NCI-H2227 (cell line): ENCODE measurements around the gene KCNG2.
"Not testable (repeated sequence)": the region's sequence is repeated elsewhere in the genome, so short reads cannot be mapped to it uniquely, and the experiment has no call there.

Source experiments
- DNase-seq: peaks from one replicate; lab custom pipeline; 2025; ENCODE audit not compliant: unreplicated experiment; lab: John Stamatoyannopoulos, UW

Gene KCNG2

DNA sequence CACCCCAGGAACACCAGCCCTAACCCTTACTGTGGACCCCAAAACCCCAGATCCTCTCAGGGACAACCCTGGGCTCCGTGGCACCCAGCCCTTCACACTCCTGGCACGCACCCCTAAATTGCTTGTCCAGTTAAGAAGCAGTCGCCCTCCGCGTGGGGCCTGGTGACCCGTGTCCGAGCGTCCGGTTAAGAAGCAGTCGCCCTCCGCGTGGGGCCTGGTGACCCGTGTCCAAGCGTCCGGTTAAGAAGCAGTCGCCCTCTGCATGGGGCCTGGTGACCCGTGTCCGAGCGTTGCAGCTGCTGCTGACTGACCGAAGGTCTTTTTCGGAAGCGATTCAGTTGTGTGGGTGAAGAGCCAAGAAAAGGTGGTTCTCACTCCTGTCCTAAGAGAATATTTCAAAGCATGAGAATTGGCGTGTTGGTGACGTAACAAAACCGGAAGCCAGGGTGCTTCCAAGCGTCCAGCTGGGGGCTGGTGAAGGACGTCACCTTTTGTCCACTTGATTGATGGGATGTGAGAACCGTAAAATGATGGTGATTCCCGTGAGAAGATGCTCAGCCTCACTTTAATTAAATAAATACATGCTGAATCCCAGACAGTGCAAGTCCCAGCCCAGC is 70.5 kb downstream of the KCNG2 start:
- DNase-seq = no peak

DNA sequence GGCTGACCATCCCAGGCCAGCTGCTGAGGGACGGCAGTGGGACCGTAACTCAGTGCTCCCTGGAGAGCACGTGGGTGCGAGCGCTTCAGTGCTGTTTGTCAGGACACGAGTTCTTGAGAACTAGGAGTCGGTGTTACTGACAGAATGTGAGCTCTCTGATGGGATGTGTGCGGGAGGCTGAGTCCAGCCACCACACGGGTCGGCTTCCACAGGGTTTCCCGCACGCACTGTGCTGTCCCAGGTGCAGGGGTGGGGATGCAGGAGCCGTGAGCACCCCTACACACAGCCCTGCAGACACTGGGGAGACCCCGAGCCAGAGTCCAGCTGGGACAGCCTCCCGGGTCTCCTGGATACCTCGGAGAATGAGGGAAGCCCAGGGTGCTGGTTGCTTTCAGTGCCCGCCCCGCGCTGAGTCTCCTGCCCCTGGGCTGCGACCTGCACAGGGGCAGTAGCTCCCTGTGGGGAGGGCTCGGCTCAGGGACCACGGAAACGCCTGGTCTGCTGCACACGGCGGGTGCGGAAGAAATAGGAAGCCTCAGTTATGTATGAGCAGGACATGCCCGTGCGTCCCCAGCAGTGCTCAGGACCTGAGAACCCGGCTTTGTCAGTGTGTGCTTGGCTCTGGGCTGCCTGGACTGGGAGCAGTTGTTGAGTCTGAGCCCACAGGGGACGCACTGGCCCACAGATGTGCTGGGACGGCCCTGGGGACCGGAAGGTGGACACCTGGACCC is 71.2 kb downstream of the KCNG2 start:
- DNase-seq = no peak

- DNase-seq = no peak
These were observed 72.0 kb downstream of the KCNG2 start for GRCh38 chr18:79869591-79870300.

DNA sequence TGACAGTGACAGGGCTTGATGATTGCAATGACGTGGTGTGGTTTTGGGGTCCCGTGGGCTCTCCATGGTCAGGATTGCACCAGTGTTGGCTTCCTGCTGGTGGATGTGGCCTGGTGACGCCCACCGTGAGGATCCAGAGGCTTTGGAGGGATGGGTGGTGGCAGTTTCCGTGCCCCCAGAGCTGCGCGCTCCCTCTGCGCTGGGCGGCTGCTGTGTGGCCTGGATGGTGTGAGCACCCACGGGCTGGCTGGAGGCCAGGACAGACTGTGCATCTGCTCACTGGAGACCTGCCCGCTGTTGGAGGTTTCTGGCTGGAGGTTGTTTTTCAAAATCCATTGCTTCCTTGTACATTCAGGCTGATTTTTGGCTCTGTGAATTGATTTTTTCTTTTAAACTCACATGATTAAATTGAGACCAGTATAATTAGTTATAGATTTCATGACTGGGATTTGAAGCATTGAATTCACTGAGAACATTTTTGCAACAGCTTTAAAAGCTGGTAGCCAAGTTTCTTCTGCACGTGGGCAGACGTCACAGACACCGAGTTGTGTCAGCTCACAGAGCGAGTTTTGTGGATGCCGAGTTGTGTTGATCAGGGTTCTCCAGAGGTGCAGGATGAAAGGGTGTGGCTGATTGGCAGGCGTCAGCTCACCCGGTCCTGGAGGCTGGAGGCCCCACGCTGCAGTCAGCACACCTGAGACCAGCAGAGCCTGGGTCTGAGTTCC is 72.7 kb downstream of the KCNG2 start:
- DNase-seq = no peak

DNA sequence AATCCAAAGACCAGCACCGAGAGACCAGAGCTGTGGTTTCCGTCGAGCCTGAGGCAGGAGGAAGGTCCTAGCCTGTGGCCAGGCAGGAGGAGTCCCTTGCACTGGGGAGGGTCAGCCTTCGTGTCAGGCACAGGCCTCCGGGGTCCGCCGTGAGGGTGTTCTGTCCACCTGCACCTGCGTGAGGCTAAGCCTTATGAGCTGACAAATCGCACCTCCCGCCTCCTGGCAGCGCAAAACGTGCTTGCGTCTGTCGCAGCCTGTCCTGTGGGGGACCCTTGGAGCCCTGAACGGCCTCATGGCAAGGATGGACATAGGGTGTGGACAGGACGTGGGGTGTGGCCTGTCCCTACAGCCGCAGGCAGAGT is 73.3 kb downstream of the KCNG2 start:
- DNase-seq = no peak

DNA sequence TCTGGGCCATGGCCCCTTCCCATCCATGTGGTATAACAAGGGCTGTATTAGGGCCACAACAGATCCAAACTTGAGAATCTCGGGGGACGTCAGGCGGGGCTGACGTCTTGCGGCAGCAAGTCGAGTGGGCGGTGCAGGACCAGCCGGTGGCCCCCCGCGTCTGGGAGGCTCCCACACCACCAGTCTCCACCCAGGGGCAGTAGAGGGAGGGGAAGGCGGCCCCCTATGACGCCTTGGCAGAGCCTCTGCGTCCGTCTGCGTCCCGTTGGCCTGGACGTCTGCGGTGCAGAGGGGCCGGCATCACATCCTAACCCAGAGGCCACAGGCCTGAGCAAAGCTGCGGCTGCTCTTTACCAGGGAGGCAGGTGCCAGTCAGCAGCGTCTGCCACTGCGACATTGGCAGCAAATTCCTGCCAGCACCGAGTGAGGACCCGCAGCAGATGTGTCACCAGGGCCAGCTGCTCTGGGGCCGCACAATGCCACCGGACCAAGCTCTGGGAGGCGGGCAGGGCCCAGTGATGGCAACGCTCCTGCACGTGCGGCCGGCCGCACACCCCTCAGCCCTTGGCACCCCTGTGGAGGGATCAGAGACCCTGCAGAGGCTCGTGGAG is 73.8 kb downstream of the KCNG2 start:
- DNase-seq = no peak

DNA sequence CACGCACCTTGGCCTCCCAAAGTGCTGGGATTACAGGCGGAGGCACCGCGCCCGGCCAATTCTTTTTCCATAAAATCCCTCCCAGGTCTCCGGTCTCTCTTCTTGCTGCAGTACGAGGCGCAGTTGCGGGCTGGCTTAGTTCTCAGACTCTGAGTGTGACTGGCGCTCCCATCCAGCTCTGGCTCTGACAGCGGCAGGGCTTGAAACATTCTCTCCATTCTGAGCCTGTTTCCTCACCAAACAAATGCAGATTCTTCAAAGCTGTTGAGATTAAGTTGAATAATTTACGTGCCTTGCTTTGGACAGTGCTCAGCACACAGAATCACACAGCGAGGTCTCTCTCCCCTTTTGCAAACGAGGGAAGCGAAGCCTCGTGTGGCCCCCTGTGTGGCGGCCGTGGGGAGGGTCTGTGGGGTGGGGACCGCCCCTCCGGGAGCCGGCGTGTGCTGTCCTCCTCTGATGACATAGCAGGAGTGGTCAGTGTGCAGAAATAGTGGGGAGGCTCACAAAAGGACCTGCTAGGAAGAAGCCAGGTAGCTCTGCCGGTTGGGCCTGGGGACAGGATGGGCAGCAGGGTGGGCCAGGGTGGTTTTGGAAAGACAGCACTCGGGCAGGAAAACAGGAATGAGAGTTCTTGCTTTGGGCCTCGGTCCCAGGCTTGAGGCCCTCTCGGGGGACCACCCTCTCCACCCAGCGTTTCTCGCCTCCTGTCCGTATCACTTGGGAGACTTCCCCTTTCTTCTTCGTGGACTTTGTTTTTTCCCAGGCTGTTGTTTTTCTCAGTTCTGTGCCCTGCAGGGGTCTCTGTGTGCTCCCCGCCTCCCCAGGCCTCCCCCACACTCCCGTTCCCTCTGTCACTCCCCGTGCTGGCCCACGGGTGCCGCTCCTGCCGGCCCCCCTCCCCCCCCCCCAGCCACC is 75.0 kb downstream of the KCNG2 start:
- no peak for DNase-seq

DNA sequence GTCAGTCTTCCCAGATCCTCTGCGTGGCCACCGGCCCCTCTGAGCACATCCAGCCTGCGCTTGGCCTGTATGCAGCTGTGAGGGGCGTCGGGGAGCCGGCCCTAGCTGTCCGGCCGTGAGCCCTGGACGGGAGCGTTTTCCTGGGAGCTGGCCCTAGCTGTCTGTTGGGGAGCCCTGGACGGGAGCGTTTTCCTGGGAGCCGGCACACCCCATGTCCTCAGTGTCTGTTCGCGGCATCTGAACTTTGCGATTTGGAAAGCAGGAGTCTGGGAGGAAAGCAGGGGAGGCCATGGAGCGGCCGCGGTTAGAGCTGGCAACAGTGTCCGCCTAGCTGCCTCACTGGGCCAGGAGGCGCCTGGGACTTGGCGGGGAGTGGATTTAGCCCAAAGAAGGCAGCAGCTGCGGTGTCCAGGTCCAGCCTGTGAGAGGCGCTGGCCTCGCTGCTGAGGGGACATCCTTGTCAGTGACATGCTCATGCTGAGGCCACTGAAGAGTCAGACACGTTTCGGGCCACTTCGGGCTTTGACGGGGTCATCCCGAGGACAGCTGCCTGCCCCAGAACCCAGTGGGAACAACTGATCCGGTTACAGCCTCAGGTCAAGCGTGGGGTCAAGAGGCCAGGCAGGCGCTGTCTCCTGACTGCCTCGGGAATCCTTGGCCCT is 75.8 kb downstream of the KCNG2 start:
- no peak for DNase-seq

- DNase-seq = no peak
These were observed 77.1 kb downstream of the KCNG2 start for GRCh38 chr18:79874553-79875530.

DNA sequence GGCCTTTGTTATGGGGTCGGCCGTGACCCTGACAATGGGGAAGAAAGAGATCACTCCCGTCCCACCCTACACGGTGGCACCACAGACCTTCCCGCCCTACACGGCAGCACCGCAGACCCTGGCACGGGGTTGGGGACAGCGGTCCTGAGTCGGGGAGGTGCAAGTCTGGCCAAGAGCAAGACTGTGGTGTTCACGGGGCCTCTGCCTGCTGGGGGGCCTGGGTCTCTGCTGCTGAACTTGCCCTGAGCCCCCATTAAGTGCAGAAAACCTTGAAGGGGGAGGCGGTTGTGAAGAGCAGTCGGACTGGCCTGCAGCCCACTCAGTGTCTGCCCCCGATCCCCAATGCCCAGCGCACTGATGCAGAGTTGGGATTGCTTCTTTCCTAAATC is 77.8 kb downstream of the KCNG2 start:
- DNase-seq = no peak

DNA sequence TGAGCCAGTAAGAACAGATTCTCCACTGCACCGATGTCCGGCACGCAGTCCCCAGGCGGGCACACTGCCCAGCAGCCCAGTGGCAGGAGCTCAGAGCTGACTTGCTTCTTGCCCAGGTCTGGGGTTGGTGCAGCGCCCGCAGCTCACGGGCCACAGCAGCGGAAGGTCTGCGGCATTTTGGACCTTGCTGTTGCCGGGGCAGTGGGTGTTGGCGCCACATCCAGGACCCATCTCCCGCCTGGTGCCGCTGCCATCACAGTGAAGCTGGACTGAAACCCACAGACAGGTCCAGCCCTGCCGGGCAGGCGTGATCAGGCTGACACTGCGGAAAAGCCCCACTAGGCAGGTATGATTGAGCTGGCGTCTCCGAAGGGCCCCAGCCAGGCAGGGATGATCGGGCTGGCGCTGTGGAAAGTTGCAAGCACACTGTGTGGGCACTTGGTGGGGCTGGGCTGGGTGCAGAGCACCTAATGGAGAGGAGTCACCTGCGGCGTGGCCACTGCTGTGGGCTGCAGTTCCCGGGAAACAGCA is 78.3 kb downstream of the KCNG2 start:
- no peak for DNase-seq

GRCh38 chr18:79876497-79876896 is 78.8 kb downstream of the KCNG2 start:
- no peak for DNase-seq

- DNase-seq = no peak
These were observed 79.7 kb downstream of the KCNG2 start for GRCh38 chr18:79877163-79878091.

GRCh38 chr18:79878246-79878645 is 80.5 kb downstream of the KCNG2 start:
- DNase-seq = not testable (repeated sequence)

DNA sequence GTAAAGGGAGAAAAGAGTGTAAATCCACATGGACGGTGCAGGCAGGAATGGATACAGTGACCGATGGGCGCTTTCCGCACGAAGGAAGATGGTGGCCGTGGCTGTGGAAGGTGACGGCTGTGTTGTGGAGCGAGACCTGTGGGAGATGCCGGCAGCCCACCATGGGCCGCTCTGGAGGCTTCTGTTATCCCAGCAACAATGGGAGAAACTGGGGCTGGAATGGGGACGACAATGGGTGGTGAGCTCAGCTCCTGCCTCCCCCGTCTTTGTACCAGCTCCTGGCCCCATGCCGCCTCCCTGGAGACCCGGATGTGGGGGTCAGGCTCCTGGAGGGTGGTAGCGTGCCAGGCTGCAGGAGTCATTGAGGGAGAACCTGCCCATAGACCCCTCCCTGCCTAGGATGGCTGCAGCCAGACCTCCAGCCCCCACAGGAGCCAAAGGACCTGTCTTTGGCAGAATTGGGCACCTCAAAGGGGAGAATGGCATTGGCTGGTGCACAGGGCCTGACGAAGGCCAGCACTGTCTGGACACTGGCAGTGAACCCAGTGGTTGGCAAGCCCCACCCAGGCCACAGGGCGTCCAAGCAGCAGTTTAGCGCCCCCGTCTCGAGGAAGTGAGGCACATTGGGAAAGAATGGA is 81.1 kb downstream of the KCNG2 start:
- DNase-seq = no peak

DNA sequence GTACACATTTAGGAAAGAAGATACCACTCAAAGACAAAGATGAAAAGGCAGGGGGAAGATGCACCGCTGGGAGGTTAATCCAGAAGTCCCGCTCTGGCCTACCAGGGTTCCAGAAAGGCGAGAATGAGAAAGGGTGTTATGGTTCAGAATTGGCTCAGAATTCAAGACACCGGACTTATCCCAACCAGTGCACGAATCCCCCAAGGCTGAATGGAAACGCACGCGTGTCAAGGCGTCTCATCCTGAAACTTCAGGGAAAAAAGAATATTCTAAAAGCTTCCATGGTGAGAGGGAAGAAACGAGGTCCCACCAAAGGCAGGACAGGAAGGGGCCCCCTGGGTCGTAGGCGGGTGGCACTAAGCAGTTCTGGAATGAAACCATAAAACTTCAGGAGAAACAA is 81.8 kb downstream of the KCNG2 start:
- DNase-seq = no peak

- DNase-seq = no peak
These were observed 84.0 kb downstream of the KCNG2 start for GRCh38 chr18:79881695-79882094.
